ENCODE data around the gene NFYA.

DNA sequence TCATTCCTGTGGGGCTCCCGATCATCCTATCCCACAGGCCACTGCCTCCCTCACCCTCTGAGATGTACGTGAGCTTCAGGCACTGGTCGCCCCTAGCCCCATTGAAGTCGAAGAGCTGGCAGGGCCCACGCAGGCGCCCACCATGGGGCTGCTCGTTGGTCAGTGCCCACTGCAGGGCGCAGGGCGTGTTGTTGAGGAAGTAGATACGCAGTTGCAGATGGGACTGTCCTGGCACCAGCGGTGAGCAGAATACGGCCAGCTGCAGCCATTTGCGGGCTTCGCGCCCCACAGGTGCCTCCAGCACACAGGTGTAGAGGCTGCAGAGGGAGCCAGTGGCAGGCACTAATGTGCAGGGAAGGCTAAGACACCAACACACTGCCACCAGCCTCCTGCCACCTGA, 39.9 kb upstream of the NFYA start:
- TF ChIP-seq, protein P1, sequence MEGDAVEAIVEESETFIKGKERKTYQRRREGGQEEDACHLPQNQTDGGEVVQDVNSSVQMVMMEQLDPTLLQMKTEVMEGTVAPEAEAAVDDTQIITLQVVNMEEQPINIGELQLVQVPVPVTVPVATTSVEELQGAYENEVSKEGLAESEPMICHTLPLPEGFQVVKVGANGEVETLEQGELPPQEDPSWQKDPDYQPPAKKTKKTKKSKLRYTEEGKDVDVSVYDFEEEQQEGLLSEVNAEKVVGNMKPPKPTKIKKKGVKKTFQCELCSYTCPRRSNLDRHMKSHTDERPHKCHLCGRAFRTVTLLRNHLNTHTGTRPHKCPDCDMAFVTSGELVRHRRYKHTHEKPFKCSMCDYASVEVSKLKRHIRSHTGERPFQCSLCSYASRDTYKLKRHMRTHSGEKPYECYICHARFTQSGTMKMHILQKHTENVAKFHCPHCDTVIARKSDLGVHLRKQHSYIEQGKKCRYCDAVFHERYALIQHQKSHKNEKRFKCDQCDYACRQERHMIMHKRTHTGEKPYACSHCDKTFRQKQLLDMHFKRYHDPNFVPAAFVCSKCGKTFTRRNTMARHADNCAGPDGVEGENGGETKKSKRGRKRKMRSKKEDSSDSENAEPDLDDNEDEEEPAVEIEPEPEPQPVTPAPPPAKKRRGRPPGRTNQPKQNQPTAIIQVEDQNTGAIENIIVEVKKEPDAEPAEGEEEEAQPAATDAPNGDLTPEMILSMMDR (IDR thresholded peaks at IDR 0.05; ENCODE audit: borderline replicate concordance, extremely low read depth, low read length, poor library complexity, severe bottlenecking), result no peak
- no peak for TF ChIP-seq EZH2 (IDR thresholded peaks at IDR 0.05; ENCODE audit: borderline replicate concordance, low read depth, low read length, severe bottlenecking)
